ENCODE results near the gene LCE3D. TPM values are rescaled to one million over a fixed set of nuclear protein-coding genes. Genes with fewer than 3 reads are reported as not detected.

LCE3D gene
- total RNA-seq (2013), result not detected
- polyA plus RNA-seq (not detected), polyA minus RNA-seq (not detected in 2 replicates), total RNA-seq (0 to 0.15 (median 0) reads per million in 11 experiments)

GRCh38 chr1:152580433-152580832 lies at the start of gene LCE3D:
TSS of gene LCE3D (minus strand) at chr1:152580516. CDS start at chr1:152579936, 580 bp downstream.
- no peaks in the 10 kb centered on the region for H3K36me3 Mint-ChIP-seq
- WGBS (ENCODE audit: insufficient coverage), result 92% methylated on average over 3 of the region's 4 CpGs
- H3K27me3 Mint-ChIP-seq (ENCODE audit: low read depth in 3 of 3), result peaks cover 2 to 5% (median 3%) of the 10 kb centered on the region in 3 donors

GRCh38 chr1:152626744-152627143 lies 46.4 kb upstream of the LCE3D start:
- H2AFZ ChIP-seq (ENCODE audit: insufficient read depth, low read depth, low read length, poor library complexity, severe bottlenecking), result no peak overlapping the region
- no peaks in the 10 kb centered on the region for H3K79me2 ChIP-seq (ENCODE audit: insufficient read depth, low read length)
- no peak for TF ChIP-seq CTCF (IDR thresholded peaks at IDR 0.05)
- DNase-seq, result no peak
- H3K4me3 ChIP-seq (replicated peaks in 1 of 3; ENCODE audit: low read depth in 2 of 3, low read length in 3 of 3), result no peak overlapping the region
- H3K4me1 ChIP-seq (ENCODE audit: control insufficient read depth in 1 of 2, insufficient read depth in 2 of 2, low read length in 2 of 2), result peaks cover 8 to 17% of the 10 kb centered on the region in 2 donors
- H3K4me2 ChIP-seq (replicated peaks; ENCODE audit: extremely low read depth, low read length, poor library complexity, severe bottlenecking), result no peak overlapping the region
- intact Hi-C loops (cut with micrococcal nuclease), result loop anchor here in 1 of 2 donors (10.0 kb wide), 1 partner anchor 52 kb away; no protein-coding TSS in a partner anchor
- H3K36me3 Mint-ChIP-seq, result no peaks in the 10 kb centered on the region
- H3K27ac ChIP-seq (ENCODE audit: low read depth in 1 of 2, low read length in 2 of 2), result no peak overlapping the region
- H4K20me1 ChIP-seq (ENCODE audit: insufficient read depth, low read length), result no peaks in the 10 kb centered on the region
- H3K27me3 Mint-ChIP-seq (ENCODE audit: low read depth in 3 of 3), result peaks cover 6 to 9% (median 7%) of the 10 kb centered on the region in 3 donors
- no peak overlapping the region for H3K4me3 Mint-ChIP-seq
- H3K9me3 Mint-ChIP-seq, result peaks cover 0 to 14% (median 2%) of the 10 kb centered on the region in 7 donors
- H3K9ac ChIP-seq (ENCODE audit: insufficient read depth, low read length, poor library complexity, severe bottlenecking), result no peak overlapping the region
- peaks cover 0 to 7% of the 10 kb centered on the region in 2 donors for H3K9me3 ChIP-seq (replicated peaks in 1 of 2; ENCODE audit: control insufficient read depth in 1 of 2, insufficient read depth in 1 of 2, low read length in 2 of 2)
- H3K27me3 ChIP-seq (ENCODE audit: control insufficient read depth in 2 of 2, insufficient read depth in 2 of 2, low read length in 2 of 2), result no peaks in the 10 kb centered on the region
- H3K4me1 Mint-ChIP-seq, result peaks cover 21% of the 10 kb centered on the region
- no peak overlapping the region for H3K27ac Mint-ChIP-seq
- WGBS (ENCODE audit: insufficient coverage), result no CpG with 5 or more reads among the region's 1 CpG
- no peaks in the 10 kb centered on the region for H3K36me3 ChIP-seq (replicated peaks in 1 of 2; ENCODE audit: control insufficient read depth in 1 of 2, insufficient read depth in 2 of 2, low read length in 2 of 2)

More at GRCh38 chr1:152580433-152580832, at the start of gene LCE3D:
- Histone ChIP-seq H3K27ac (ENCODE audit: low read depth in 1 of 2, low read length in 2 of 2) (no peak within 1 kb of the TSS), H3K9me3 (replicated peaks in 1 of 2; ENCODE audit: control insufficient read depth in 1 of 2, insufficient read depth in 1 of 2, low read length in 2 of 2) (no peaks in the 10 kb centered on the region), H3K4me2 (replicated peaks; ENCODE audit: extremely low read depth, low read length, poor library complexity, severe bottlenecking) (no peak within 1 kb of the TSS), H3K4me3 (replicated peaks in 1 of 3; ENCODE audit: low read depth in 2 of 3, low read length in 3 of 3) (no peak within 1 kb of the TSS), H3K79me2 (ENCODE audit: insufficient read depth, low read length) (no peaks in the 10 kb centered on the region), H3K9ac (ENCODE audit: insufficient read depth, low read length, poor library complexity, severe bottlenecking) (no peak within 1 kb of the TSS), H4K20me1 (ENCODE audit: insufficient read depth, low read length) (no peaks in the 10 kb centered on the region), H3K36me3 (replicated peaks in 1 of 2; ENCODE audit: control insufficient read depth in 1 of 2, insufficient read depth in 2 of 2, low read length in 2 of 2) (no peaks in the 10 kb centered on the region), H3K27me3 (ENCODE audit: control insufficient read depth in 2 of 2, insufficient read depth in 2 of 2, low read length in 2 of 2) (peaks cover 0 to 4% of the 10 kb centered on the region in 2 donors), H3K4me1 (ENCODE audit: control insufficient read depth in 1 of 2, insufficient read depth in 2 of 2, low read length in 2 of 2) (no peaks in the 10 kb centered on the region), H2AFZ (ENCODE audit: insufficient read depth, low read depth, low read length, poor library complexity, severe bottlenecking) (no peak within 1 kb of the TSS)
- intact Hi-C loops (cut with micrococcal nuclease), result no loop called here
- no peak within 1 kb of the TSS for H3K4me3 Mint-ChIP-seq
- peaks cover 0 to 7% (median 0%) of the 10 kb centered on the region in 7 donors for H3K9me3 Mint-ChIP-seq
- TF ChIP-seq CTCF (IDR thresholded peaks at IDR 0.05), result no peak
- DNase-seq, result no peak
- no peaks in the 10 kb centered on the region for H3K4me1 Mint-ChIP-seq
- no peak within 1 kb of the TSS for H3K27ac Mint-ChIP-seq

Measured in CD14-positive monocyte (primary cell).